HepG2 (cell line): Measurements from ENCODE around the gene ANP32A. TPM values are rescaled to one million over a fixed set of nuclear protein-coding genes. Genes with fewer than 3 reads are reported as not detected.

ENCODE experiments used
- AGO2 ChIP-seq: fragments of 200-400 bp; formaldehyde crosslinking; optimal IDR thresholded peaks from 2 replicates; pipeline ENCODE3; 2017; ENCODE audit warnings: mild to moderate bottlenecking, low read depth, low read length, moderate library complexity
- FUBP1 ChIP-seq: sonication (generic); formaldehyde crosslinking; IDR thresholded peaks from 2 replicates; pipeline ENCODE4 v1.5.1; 2020; ENCODE audit warnings: missing genetic modification reagents, mild to moderate bottlenecking, borderline replicate concordance
- KIAA2018 ChIP-seq: sonication (generic); formaldehyde crosslinking; IDR thresholded peaks from 2 replicates; pipeline ENCODE4 v1.5.0; 2020; ENCODE audit warnings: mild to moderate bottlenecking, missing genetic modification reagents, borderline replicate concordance
- SIN3A ChIP-seq: IDR thresholded peaks from 2 replicates; pipeline ENCODE4 v1.6.1; 2011; ENCODE audit warnings: low read depth, mild to moderate bottlenecking, control low read depth, low read length, borderline replicate concordance
- TFDP2 ChIP-seq: sonication (generic); formaldehyde crosslinking; IDR thresholded peaks from 2 replicates; pipeline ENCODE4 v1.4.0; 2020; ENCODE audit warnings: missing genetic modification reagents
- ZNF275 ChIP-seq: sonication (generic); formaldehyde crosslinking; IDR thresholded peaks from 2 replicates; pipeline ENCODE4 v1.8.0; 2022; ENCODE audit warnings: missing genetic modification reagents, mild to moderate bottlenecking, inconsistent platforms, borderline replicate concordance
- ZSCAN25 ChIP-seq: sonication (generic); formaldehyde crosslinking; IDR thresholded peaks from 2 replicates; pipeline ENCODE4 v1.8.0; 2022; ENCODE audit warnings: mild to moderate bottlenecking, missing genetic modification reagents
- polyA plus RNA-seq, 8 experiments: library from polyadenylated mRNA; depleted of rRNA in 3 of 8; stranded (reverse) in 7 of 8; unstranded in 1 of 8; fragments of >200 nt; fragmentation: Illumina TruSeq in 4 of 8; extraction: Trizol in 4 of 8; gene quantifications; 2 replicates each; pipeline versions ENCODE4 v1.2.1 to v1.2.3, GENCODE V29; 2011 to 2016; ENCODE audit warnings: low read depth in 4 of 8, missing spikeins in 1 of 8, mixed read lengths in 1 of 8; ENCODE audit not compliant: insufficient read depth in 1 of 8
- total RNA-seq, 5 experiments: library from RNA; depleted of rRNA; stranded (reverse); fragments of >200 nt; fragmentation: Illumina TruSeq; extraction: Trizol; gene quantifications; 2 replicates each; pipeline ENCODE4 v1.2.3, GENCODE V29; 2016; ENCODE audit warnings: low read depth in 1 of 5

Gene ANP32A
- total and polyA plus RNA-seq, 2 of the 13 experiments (the other 11 are each of a cell fraction or from before 2014, with no cell fraction given): 60.6 to 206 TPM

- no peak for TF ChIP-seq KIAA2018 (CRISPR knock-in tag)
- no peak for TF ChIP-seq AGO2
- no peak for TF ChIP-seq TFDP2 (CRISPR knock-in tag)
- TF ChIP-seq SIN3A: no peak
- no peak for TF ChIP-seq ZNF275 (CRISPR knock-in tag)
- TF ChIP-seq ZSCAN25 (CRISPR knock-in tag): no peak
- TF ChIP-seq FUBP1 (CRISPR knock-in tag): no peak
Measured at GRCh38 chr15:68768321-68768720, 52.4 kb downstream of the ANP32A start (continued).
